IMR-90 (cell line): ENCODE data around the gene CHD9. TPM values are rescaled to one million over a fixed set of nuclear protein-coding genes. Genes with fewer than 3 reads are reported as not detected.

Experiments used
- ATAC-seq: fragments of 200-7000 bp; cut with Tn5 transposase; 2 replicates; pipeline ENCODE4 v1.9.1; 2020; ENCODE audit warnings: low read depth, mild to moderate bottlenecking, moderate library complexity
- BruUV-seq: library from RNA; stranded (reverse); fragments of 400-500 nt; replicated peaks from 2 replicates; lab custom pipeline; 2021; lab: Mats Ljungman, UMichigan
- CTCF ChIA-PET: fragments of 300-600 bp; formaldehyde crosslinking; extraction: SDS; loops from one replicate; lab custom pipeline; 2021; ENCODE audit warnings: antibody characterized with exemption; lab: Yijun Ruan, JAX
- POLR2A ChIA-PET: fragments of 300-600 bp; sonication (Branson Sonifier 250); formaldehyde crosslinking; loops from one replicate; lab custom pipeline; 2022; ENCODE audit warnings: antibody characterized with exemption; ENCODE audit not compliant: unreplicated experiment; lab: Charles Lee
- DNase-seq: peaks from one replicate; pipeline ENCODE4 v3.0.0; 2013
- H2AFZ ChIP-seq: replicated peaks from 2 replicates; pipeline ENCODE3; 2013; ENCODE audit warnings: low read length, mild to moderate bottlenecking; ENCODE audit not compliant: poor library complexity
- H2AK5ac ChIP-seq: 2 replicates; pipeline ENCODE4 v1.6.1; 2013; ENCODE audit warnings: low read depth, low read length, inconsistent platforms
- H2AK9ac ChIP-seq: replicated peaks from 2 replicates; pipeline ENCODE3; 2013; ENCODE audit warnings: mild to moderate bottlenecking, low read depth, low read length, moderate library complexity; ENCODE audit not compliant: poor library complexity
- H2BK120ac ChIP-seq: 2 replicates; pipeline ENCODE4 v1.6.1; 2013; ENCODE audit warnings: low read depth, low read length, inconsistent platforms
- H2BK15ac ChIP-seq: 3 replicates; pipeline ENCODE4 v1.6.1; 2013; ENCODE audit warnings: low read depth, low read length, inconsistent platforms
- H2BK20ac ChIP-seq: 2 replicates; pipeline ENCODE4 v1.6.1; 2013; ENCODE audit warnings: low read depth, mild to moderate bottlenecking, inconsistent platforms, low read length, moderate library complexity
- H2BK5ac ChIP-seq: 2 replicates; pipeline ENCODE4 v1.6.1; 2013; ENCODE audit warnings: mild to moderate bottlenecking, low read depth, low read length, inconsistent platforms; ENCODE audit not compliant: poor library complexity, severe bottlenecking
- H3K14ac ChIP-seq: replicated peaks from 2 replicates; pipeline ENCODE4 v1.6.1; 2013; ENCODE audit warnings: low read depth, low read length, inconsistent platforms
- H3K18ac ChIP-seq: 2 replicates; pipeline ENCODE4 v1.6.1; 2013; ENCODE audit warnings: low read depth, low read length, control low read depth
- H3K23ac ChIP-seq: 2 replicates; pipeline ENCODE4 v1.6.1; 2013; ENCODE audit warnings: low read depth, low read length, inconsistent platforms
- H3K27ac ChIP-seq: 2 replicates; pipeline ENCODE4 v1.5.1; 2013; ENCODE audit warnings: mild to moderate bottlenecking, control low read depth, low read length; ENCODE audit not compliant: insufficient read depth
- H3K27me3 ChIP-seq: 2 replicates; pipeline ENCODE4 v1.6.1; 2013; ENCODE audit warnings: low read length; ENCODE audit not compliant: control insufficient read depth, insufficient read depth
- H3K36me3 ChIP-seq: 2 replicates; pipeline ENCODE4 v1.6.1; 2013; ENCODE audit warnings: low read length, mixed read lengths; ENCODE audit not compliant: control insufficient read depth, insufficient read depth
- H3K4ac ChIP-seq: 2 replicates; pipeline ENCODE4 v1.6.1; 2013; ENCODE audit warnings: low read depth, low read length, inconsistent platforms
- H3K4me1 ChIP-seq: 2 replicates; pipeline ENCODE4 v1.6.1; 2013; ENCODE audit warnings: low read length, mixed read lengths; ENCODE audit not compliant: control insufficient read depth, insufficient read depth
- H3K4me2 ChIP-seq: 2 replicates; pipeline ENCODE4 v1.6.1; 2013; ENCODE audit warnings: low read depth, mild to moderate bottlenecking, control low read depth, low read length, moderate library complexity
- H3K4me3 ChIP-seq: 2 replicates; pipeline ENCODE4 v1.5.1; 2013; ENCODE audit warnings: low read depth, mild to moderate bottlenecking, control low read depth, low read length, moderate library complexity; ENCODE audit not compliant: insufficient read depth
- H3K56ac ChIP-seq: 2 replicates; pipeline ENCODE4 v1.6.1; 2013; ENCODE audit warnings: low read length, inconsistent platforms; ENCODE audit not compliant: insufficient read depth; ENCODE audit errors: extremely low read depth
- H3K79me1 ChIP-seq, 2 experiments: 2 replicates each; pipeline ENCODE4 v1.6.1; 2013; ENCODE audit warnings: low read length in 2 of 2, inconsistent platforms in 1 of 2, low read depth in 1 of 2
- H3K9ac ChIP-seq: 2 replicates; pipeline ENCODE4 v1.6.1; 2013; ENCODE audit warnings: low read depth, low read length, control low read depth
- H3K9me1 ChIP-seq: 2 replicates; pipeline ENCODE4 v1.6.1; 2013; ENCODE audit warnings: low read length, inconsistent platforms; ENCODE audit not compliant: insufficient read depth
- H3K9me3 ChIP-seq: 2 replicates; pipeline ENCODE4 v1.6.1; 2013; ENCODE audit warnings: low read length; ENCODE audit not compliant: control insufficient read depth, insufficient read depth
- H4K20me1 ChIP-seq: 2 replicates; pipeline ENCODE4 v1.6.1; 2013; ENCODE audit warnings: low read length, inconsistent platforms; ENCODE audit not compliant: insufficient read depth
- H4K5ac ChIP-seq: 2 replicates; pipeline ENCODE4 v1.6.1; 2013; ENCODE audit warnings: mild to moderate bottlenecking, low read depth, low read length, control low read depth
- H4K8ac ChIP-seq, 2 experiments: 2 replicates each; pipeline ENCODE4 v1.6.1; 2013; ENCODE audit warnings: low read depth in 2 of 2, low read length in 2 of 2, control low read depth in 1 of 2, inconsistent platforms in 1 of 2
- H4K91ac ChIP-seq: 2 replicates; pipeline ENCODE4 v1.6.1; 2013; ENCODE audit warnings: low read depth, low read length, inconsistent platforms; ENCODE audit not compliant: insufficient read depth
- CEBPB ChIP-seq: IDR thresholded peaks from 2 replicates; pipeline ENCODE4 v1.6.1; 2012; ENCODE audit warnings: low read depth, low read length, improper control_type of control experiment
- WGBS, 2 experiments: methylation state at CpG; one replicate each; pipeline versions ENCODE4 v1.1.5 to v1.1.7; 2013; ENCODE audit warnings: missing lambda C conversion rate in 2 of 2; ENCODE audit not compliant: insufficient read length in 1 of 2; ENCODE audit errors: extremely low coverage in 2 of 2; 5-methylcytosine and 5-hydroxymethylcytosine counted together
- dilution Hi-C: fragments of 300-500 bp; cut with HindIII; formaldehyde crosslinking; loops from one replicate; pipeline ENCODE4 v1.14.3; 2018; ENCODE audit warnings: low sequenced_read_pairs; ENCODE audit not compliant: unreplicated experiment
- in situ Hi-C: fragments of 300-500 bp; cut with MboI; formaldehyde crosslinking; loops from 3 replicates; pipeline ENCODE4 v1.14.3; 2019; ENCODE audit warnings: low sequenced_read_pairs, inconsistent platforms, mixed read lengths
- intact Hi-C: fragments of 100-400 bp; cut with micrococcal nuclease; formaldehyde crosslinking; loops from 2 replicates; pipeline ENCODE4 v1.10.0; 2022
- polyA plus RNA-seq, 3 experiments: library from polyadenylated mRNA; depleted of rRNA; stranded (reverse); fragments of >200 nt; gene quantifications; 2 replicates each; pipeline ENCODE4 v1.2.3, GENCODE V29; 2012; ENCODE audit warnings: low replicate concordance in 1 of 3
- total RNA-seq: library from RNA; depleted of rRNA; stranded (reverse); fragments of >200 nt; gene quantifications from 2 replicates; pipeline ENCODE4 v1.2.3, GENCODE V29; 2012

The CHD9 gene
- total and polyA plus RNA-seq, 2 of the 4 experiments (the other 2 are of a cell fraction), result 9.1 to 48.8 TPM

- in situ Hi-C loops, result no loop called here
- no peaks in the 10 kb centered on the region for H3K9me3 ChIP-seq
- intact Hi-C loops, result loop anchor here (2.0 kb wide), 2 partner anchors 152 to 228 kb away; partner anchors contain the start of gene CHD9
Observed at GRCh38 chr16:53282328-53282727, 227.5 kb downstream of the CHD9 start.

More at GRCh38 chr16:53282328-53282727, 227.5 kb downstream of the CHD9 start:
- WGBS, 2 experiments, result 95% methylated on average over 4 of the region's 5 CpGs; no CpG with 5 or more reads in 1 of the 2 experiments
- H2BK20ac ChIP-seq, result no peak overlapping the region
- H3K79me1 ChIP-seq, result peaks cover 0 to 2% of the 10 kb centered on the region in 2 experiments; a peak in 1 of 4 replicates
- no peak overlapping the region for H3K18ac ChIP-seq
- H2BK120ac ChIP-seq, result no peak overlapping the region
- H3K9me1 ChIP-seq, result no peaks in the 10 kb centered on the region
- no peak for ATAC-seq
- no peak overlapping the region for H2AFZ ChIP-seq
- dilution Hi-C loops, result no loop called here
- H3K14ac ChIP-seq, result no peak overlapping the region
- no peak overlapping the region for H2BK15ac ChIP-seq
- H4K91ac ChIP-seq, result no peak overlapping the region
- no peak overlapping the region for H3K4me2 ChIP-seq
- H3K36me3 ChIP-seq, result peaks cover 25% of the 10 kb centered on the region
- no peak overlapping the region for H3K56ac ChIP-seq
- H4K5ac ChIP-seq, result no peak overlapping the region
- H3K4me3 ChIP-seq, result no peak overlapping the region
- no peak overlapping the region for H2AK5ac ChIP-seq
- ChIA-PET POLR2A (interaction anchor here (0.6 kb wide), 1 partner anchor 22 kb away, joined by 5 read pairs; no protein-coding TSS in a partner anchor), CTCF (interaction anchor here (0.6 to 1.1 kb wide), 2 partner anchors 74 to 305 kb away, joined by 3 read pairs; no protein-coding TSS in a partner anchor)
- TF ChIP-seq CEBPB, result no peak
- H3K23ac ChIP-seq, result no peak overlapping the region
- DNase-seq, result no peak
- H4K20me1 ChIP-seq, result no peaks in the 10 kb centered on the region
- H3K27ac ChIP-seq, result no peak overlapping the region
- H3K27me3 ChIP-seq, result no peaks in the 10 kb centered on the region
- no peak overlapping the region for H2AK9ac ChIP-seq
- H3K4ac ChIP-seq, result no peak overlapping the region
- no peak overlapping the region for H2BK5ac ChIP-seq
- H4K8ac ChIP-seq, result no peak overlapping the region
- H3K4me1 ChIP-seq, result no peaks in the 10 kb centered on the region
- no peak overlapping the region for H3K9ac ChIP-seq
- BruUV-seq, result no TSS peak
